Sigmoid colon (tissue), 7 donors: Measurements from ENCODE around the gene CTIF. TPM values are rescaled to one million over a fixed set of nuclear protein-coding genes. Genes with fewer than 3 reads are reported as not detected.

Source experiments
- DNase-seq: peaks from one replicate; pipeline ENCODE4 v3.0.0-alpha.2; 2019
- H3K27ac ChIP-seq, 4 donors: fragments of 200-600 bp; sonication (generic); one replicate each; pipeline ENCODE4 v1.5.1; 2016 to 2019; ENCODE audit warnings: mild to moderate bottlenecking in 1 of 4
- H3K27me3 ChIP-seq, 3 donors: fragments of 200-600 bp; sonication (generic); one replicate each; pipeline ENCODE4 v1.5.1; 2019; ENCODE audit warnings: mild to moderate bottlenecking in 1 of 3
- H3K36me3 ChIP-seq, 4 donors: fragments of 200-600 bp; sonication (generic); one replicate each; pipeline ENCODE4 v1.5.1; 2016 to 2019
- H3K4me1 ChIP-seq, 4 donors: fragments of 200-600 bp; sonication (generic); one replicate each; pipeline ENCODE4 v1.5.1; 2017 to 2019
- H3K4me3 ChIP-seq, 4 donors: fragments of 200-600 bp; sonication (generic); one replicate each; pipeline ENCODE4 v1.5.1; 2017 to 2019; ENCODE audit warnings: mild to moderate bottlenecking in 2 of 4, moderate library complexity in 1 of 4
- H3K9me3 ChIP-seq, 4 donors: fragments of 200-600 bp in 3 of 4; sonication (generic) in 3 of 4; one replicate each; pipeline versions ENCODE4 v1.5.1 to v1.6.1; 2013 to 2019
- EP300 ChIP-seq, 4 donors: sonication (generic); formaldehyde crosslinking; IDR thresholded peaks; one replicate each; pipeline ENCODE4 v1.6.1; 2017; ENCODE audit warnings: antibody characterized with exemption in 4 of 4
- POLR2A ChIP-seq, 2 donors: fragments of 450-650 bp; IDR thresholded peaks; one replicate each; pipeline ENCODE4 v1.6.1; 2016; ENCODE audit warnings: antibody characterized with exemption in 2 of 2, mild to moderate bottlenecking in 2 of 2, moderate library complexity in 2 of 2
- POLR2AphosphoS5 ChIP-seq, 4 donors: sonication (generic); formaldehyde crosslinking; IDR thresholded peaks; one replicate each; pipeline ENCODE4 v1.6.1; 2017; ENCODE audit warnings: antibody characterized with exemption in 4 of 4
- WGBS, 2 donors: extraction: QIAGEN DNeasy Blood & Tissue Kit; methylation state at CpG; one replicate each; pipeline ENCODE4 v1.1.7; 2013; 5-methylcytosine and 5-hydroxymethylcytosine counted together
- intact Hi-C: fragments of 100-400 bp; cut with DNase I; formaldehyde crosslinking; loops from one replicate; pipeline ENCODE4 v1.15.1; 2023
- polyA plus RNA-seq, 3 donors: library from polyadenylated mRNA; stranded (reverse); fragments of 200-250 nt; gene quantifications; one replicate each; pipeline ENCODE4 v1.2.3, GENCODE V29; 2013
- total RNA-seq, 4 donors: library from RNA; depleted of rRNA; stranded (reverse); fragments of >200 nt; gene quantifications; one replicate each; pipeline ENCODE4 v1.1.0, GENCODE V29; 2016
- TF ChIP-seq, protein P1 (sequence below), 4 experiments: fragments of 450-650 bp in 3 of 4; fragments of 200-600 bp in 1 of 4; IDR thresholded peaks; one replicate each; pipeline ENCODE4 v1.5.1; 2016 to 2019; ENCODE audit warnings: antibody characterized with exemption in 4 of 4, mild to moderate bottlenecking in 3 of 4, moderate library complexity in 2 of 4
- donor health status: healthy with polysubstance abuse.
- donor health status: Bipolar disorder and iron deficiency.
- donor health status: healthy.

CTIF gene
- total and polyA plus RNA-seq, 7 donors = 3.6 to 65.9 (median 22.5) TPM

DNA sequence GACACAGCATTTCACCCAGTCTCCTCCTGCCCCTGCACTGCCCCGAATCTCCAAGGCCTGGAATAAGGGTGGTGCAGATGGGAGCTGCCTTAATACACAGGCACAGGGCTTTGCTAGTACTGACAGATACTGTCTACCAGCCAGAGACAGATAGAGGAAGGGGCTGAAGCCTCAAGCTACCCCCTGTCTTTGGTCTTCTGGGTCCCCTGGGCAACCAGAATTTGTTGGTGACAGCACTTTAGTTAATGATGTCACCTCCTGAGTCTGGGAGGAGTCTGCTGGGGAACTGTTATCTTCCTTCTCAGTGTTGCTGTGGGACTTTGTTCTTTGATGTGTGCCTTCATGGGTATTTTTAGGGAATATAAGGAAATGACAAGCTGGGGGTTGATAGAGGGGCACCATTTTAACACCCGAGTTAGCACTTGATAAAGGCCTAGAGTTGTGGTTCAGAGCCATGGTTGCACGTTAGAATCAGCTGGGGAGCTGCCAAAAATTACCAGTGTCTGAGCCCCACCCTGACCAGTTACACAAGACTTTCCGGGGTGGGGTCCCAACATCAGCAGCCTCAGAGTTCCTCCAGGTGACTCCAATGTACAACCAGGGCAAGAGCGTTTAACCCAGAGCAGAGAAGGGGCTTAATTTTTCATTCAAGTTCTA lies 275.1 kb downstream of the CTIF start:
- Histone ChIP-seq H3K27me3 (no peaks in the 10 kb centered on the region), H3K27ac (no peak overlapping the region), H3K9me3 (no peaks in the 10 kb centered on the region), H3K36me3 (peaks cover 0 to 25% (median 11%) of the 10 kb centered on the region in 4 donors), H3K4me3 (no peak overlapping the region), H3K4me1 (peaks cover 0 to 10% (median 0%) of the 10 kb centered on the region in 4 donors)
- TF ChIP-seq POLR2A (IDR thresholded peaks at IDR 0.05) (no peak), EP300 (IDR thresholded peaks at IDR 0.05) (no peak), POLR2AphosphoS5 (IDR thresholded peaks at IDR 0.05) (no peak)
- TF ChIP-seq, protein P1, sequence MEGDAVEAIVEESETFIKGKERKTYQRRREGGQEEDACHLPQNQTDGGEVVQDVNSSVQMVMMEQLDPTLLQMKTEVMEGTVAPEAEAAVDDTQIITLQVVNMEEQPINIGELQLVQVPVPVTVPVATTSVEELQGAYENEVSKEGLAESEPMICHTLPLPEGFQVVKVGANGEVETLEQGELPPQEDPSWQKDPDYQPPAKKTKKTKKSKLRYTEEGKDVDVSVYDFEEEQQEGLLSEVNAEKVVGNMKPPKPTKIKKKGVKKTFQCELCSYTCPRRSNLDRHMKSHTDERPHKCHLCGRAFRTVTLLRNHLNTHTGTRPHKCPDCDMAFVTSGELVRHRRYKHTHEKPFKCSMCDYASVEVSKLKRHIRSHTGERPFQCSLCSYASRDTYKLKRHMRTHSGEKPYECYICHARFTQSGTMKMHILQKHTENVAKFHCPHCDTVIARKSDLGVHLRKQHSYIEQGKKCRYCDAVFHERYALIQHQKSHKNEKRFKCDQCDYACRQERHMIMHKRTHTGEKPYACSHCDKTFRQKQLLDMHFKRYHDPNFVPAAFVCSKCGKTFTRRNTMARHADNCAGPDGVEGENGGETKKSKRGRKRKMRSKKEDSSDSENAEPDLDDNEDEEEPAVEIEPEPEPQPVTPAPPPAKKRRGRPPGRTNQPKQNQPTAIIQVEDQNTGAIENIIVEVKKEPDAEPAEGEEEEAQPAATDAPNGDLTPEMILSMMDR (IDR thresholded peaks at IDR 0.05) = no peak
- DNase-seq = peak; percentile 48
- intact Hi-C loops = no loop called here
- WGBS, 2 donors = 14 to 43% methylated on average over 5 of the region's 5 CpGs

DNA sequence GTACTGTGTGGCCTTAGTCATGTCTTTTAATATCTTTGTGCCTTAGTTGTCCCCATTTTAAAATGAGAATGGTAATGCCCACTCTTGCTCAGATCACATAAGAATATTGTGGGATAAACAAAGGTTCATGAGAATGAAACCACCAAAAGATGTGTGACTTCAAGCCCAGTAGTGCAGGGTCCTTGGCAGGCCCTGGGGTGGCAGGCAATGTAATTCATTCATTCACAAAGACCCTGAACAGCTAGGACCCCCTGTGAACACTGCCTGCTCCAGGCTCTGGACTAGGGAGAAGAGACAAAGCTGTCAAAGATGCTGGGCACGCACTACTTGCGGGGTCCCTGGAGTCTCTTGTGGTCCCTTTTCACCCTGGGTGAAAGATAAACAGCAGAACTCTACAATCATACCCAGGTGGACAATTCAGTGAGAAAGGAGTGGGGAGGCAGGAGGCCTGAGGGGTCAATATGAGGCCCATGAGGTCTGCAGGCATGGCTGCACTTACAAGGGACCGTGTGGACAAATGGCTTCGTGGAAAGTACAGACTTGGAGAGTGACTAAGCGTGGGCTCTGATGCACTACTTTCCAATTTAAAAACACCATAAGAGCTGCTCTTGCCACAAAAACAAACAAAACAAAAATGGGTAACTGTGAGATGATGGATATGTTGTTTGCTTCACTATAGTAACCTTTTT lies 275.8 kb downstream of the CTIF start:
- intact Hi-C loops = no loop called here
- TF ChIP-seq EP300 (IDR thresholded peaks at IDR 0.05) (no peak), POLR2A (IDR thresholded peaks at IDR 0.05) (no peak), POLR2AphosphoS5 (IDR thresholded peaks at IDR 0.05) (no peak)
- TF ChIP-seq, protein P1 (IDR thresholded peaks at IDR 0.05) = no peak
- Histone ChIP-seq H3K4me3 (no peak overlapping the region), H3K36me3 (peaks cover 0 to 32% (median 15%) of the 10 kb centered on the region in 4 donors), H3K4me1 (peaks cover 0 to 10% (median 0%) of the 10 kb centered on the region in 4 donors), H3K27me3 (no peaks in the 10 kb centered on the region), H3K27ac (no peak overlapping the region), H3K9me3 (no peaks in the 10 kb centered on the region)
- DNase-seq = peak; percentile 15
- WGBS, 2 donors = 84 to 86% methylated on average over 5 of the region's 5 CpGs

DNA sequence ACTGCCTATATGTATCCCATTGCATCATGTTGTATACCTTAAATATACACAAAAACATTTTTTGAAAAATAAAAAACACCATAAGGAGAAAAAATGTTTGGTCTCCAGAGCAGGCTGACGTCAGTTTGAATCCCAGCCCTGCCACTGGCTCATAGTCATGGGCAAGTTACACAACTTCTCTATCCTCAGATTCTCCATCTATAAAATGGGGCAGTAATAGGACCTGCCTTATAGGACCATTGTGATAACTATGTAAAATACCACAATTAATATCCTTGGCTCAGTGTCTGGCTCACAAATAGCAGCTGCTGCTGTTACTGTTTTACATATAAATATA lies 276.3 kb downstream of the CTIF start:
- Histone ChIP-seq H3K4me3 (no peak overlapping the region), H3K4me1 (peaks cover 0 to 10% (median 0%) of the 10 kb centered on the region in 4 donors), H3K27me3 (no peaks in the 10 kb centered on the region), H3K36me3 (peaks cover 0 to 37% (median 16%) of the 10 kb centered on the region in 4 donors), H3K27ac (no peak overlapping the region), H3K9me3 (no peaks in the 10 kb centered on the region)
- intact Hi-C loops = no loop called here
- no peak for TF ChIP-seq EP300 (IDR thresholded peaks at IDR 0.05)
- no peak for TF ChIP-seq POLR2A (IDR thresholded peaks at IDR 0.05)
- no peak for TF ChIP-seq POLR2AphosphoS5 (IDR thresholded peaks at IDR 0.05)
- TF ChIP-seq, protein P1 (IDR thresholded peaks at IDR 0.05) = no peak
- WGBS, 2 donors = 85 to 89% methylated on average over 1 of the region's 1 CpG
- DNase-seq = no peak

DNA sequence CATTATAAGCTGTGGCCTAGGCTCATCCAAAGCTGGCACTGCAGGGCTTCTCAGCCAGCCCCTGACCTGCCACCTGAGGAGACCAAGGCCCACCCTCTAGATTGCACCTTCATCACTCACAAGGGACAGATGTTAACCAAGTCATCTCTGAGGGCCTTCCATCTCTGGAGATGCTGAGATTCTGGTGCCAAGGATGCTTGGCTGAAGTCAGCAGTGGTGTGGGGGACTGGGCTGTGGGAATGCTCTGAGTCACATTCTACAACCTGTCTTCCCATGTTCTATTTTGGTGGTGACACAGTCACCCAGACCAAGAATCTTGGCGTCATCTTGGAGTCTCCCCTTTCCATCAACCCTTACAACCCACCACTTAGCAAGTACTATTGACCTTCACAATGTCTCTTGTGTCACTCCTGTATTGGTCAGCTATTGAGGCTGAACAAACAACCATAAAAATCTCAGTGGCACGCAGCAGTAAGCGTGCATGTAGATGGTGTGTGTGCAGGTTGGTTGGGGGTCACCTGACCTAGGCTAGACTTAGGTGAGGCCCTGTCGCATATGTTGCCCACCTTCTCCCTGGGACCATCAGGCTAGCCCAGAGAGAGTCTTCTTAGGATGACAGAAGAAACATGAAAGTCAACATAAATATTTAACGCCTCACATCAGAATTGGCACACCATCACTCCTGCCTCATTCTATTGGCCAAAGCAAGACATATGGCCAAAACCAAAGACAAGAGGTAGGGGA lies 276.9 kb downstream of the CTIF start:
- DNase-seq = peak; percentile 15
- 63 to 83% methylated on average over 5 of the region's 5 CpGs for WGBS, 2 donors
- H3K27ac ChIP-seq = no peak overlapping the region
- peaks cover 0 to 10% (median 0%) of the 10 kb centered on the region in 4 donors for H3K4me1 ChIP-seq
- intact Hi-C loops = no loop called here
- H3K36me3 ChIP-seq = peaks cover 0 to 43% (median 16%) of the 10 kb centered on the region in 4 donors
- H3K27me3 ChIP-seq = no peaks in the 10 kb centered on the region
- no peak overlapping the region for H3K4me3 ChIP-seq
- H3K9me3 ChIP-seq = no peaks in the 10 kb centered on the region
- no peak for TF ChIP-seq EP300 (IDR thresholded peaks at IDR 0.05)
- no peak for TF ChIP-seq POLR2AphosphoS5 (IDR thresholded peaks at IDR 0.05)
- TF ChIP-seq, protein P1 (IDR thresholded peaks at IDR 0.05) = no peak
- no peak for TF ChIP-seq POLR2A (IDR thresholded peaks at IDR 0.05)
